Astrocyte (in vitro differentiated cells and primary cell): ENCODE results near the gene ARR3. TPM values are rescaled to one million over a fixed set of nuclear protein-coding genes. Genes with fewer than 3 reads are reported as not detected.

Source experiments
- DNase-seq: peaks from one replicate; pipeline ENCODE4 v3.0.0-alpha.2; 2010; ENCODE audit warnings: low read depth
- FAIRE-seq: peaks from 2 replicates; lab custom pipeline; 2011; peaks lifted over from hg19 to GRCh38; lab: Jason Lieb, UNC
- H2AFZ ChIP-seq: 2 replicates; pipeline ENCODE4 v1.6.0; 2012; ENCODE audit warnings: low read depth, low read length, inconsistent platforms
- H3K27ac ChIP-seq: 2 replicates; pipeline ENCODE4 v1.5.1; 2011; ENCODE audit warnings: low read depth, low read length, inconsistent platforms
- H3K27me3 ChIP-seq: 2 replicates; pipeline ENCODE4 v1.6.0; 2011; ENCODE audit warnings: low read length, inconsistent platforms; ENCODE audit not compliant: insufficient read depth
- H3K36me3 ChIP-seq: 2 replicates; pipeline ENCODE4 v1.5.1; 2011; ENCODE audit warnings: low read length, inconsistent platforms; ENCODE audit not compliant: insufficient read depth
- H3K4me1 ChIP-seq: 2 replicates; pipeline ENCODE4 v1.5.1; 2011; ENCODE audit warnings: low read length, inconsistent platforms; ENCODE audit not compliant: insufficient read depth
- H3K4me2 ChIP-seq: 2 replicates; pipeline ENCODE4 v1.6.0; 2012; ENCODE audit warnings: low read length, inconsistent platforms
- H3K4me3 ChIP-seq: 2 replicates; pipeline ENCODE4 v1.5.1; 2011; ENCODE audit warnings: low read depth, mild to moderate bottlenecking, low read length, inconsistent platforms; ENCODE audit not compliant: insufficient read depth
- H3K79me2 ChIP-seq: 2 replicates; pipeline ENCODE4 v1.6.0; 2012; ENCODE audit warnings: mild to moderate bottlenecking, low read length, inconsistent platforms; ENCODE audit not compliant: insufficient read depth
- H3K9ac ChIP-seq: 2 replicates; pipeline ENCODE4 v1.6.0; 2012; ENCODE audit warnings: mild to moderate bottlenecking, low read length, inconsistent platforms
- H3K9me3 ChIP-seq: 2 replicates; pipeline ENCODE4 v1.5.1; 2012; ENCODE audit warnings: low read depth, mild to moderate bottlenecking, low read length, inconsistent platforms; ENCODE audit not compliant: insufficient read depth
- H4K20me1 ChIP-seq: 2 replicates; pipeline ENCODE4 v1.6.0; 2012; ENCODE audit warnings: low read length, inconsistent platforms; ENCODE audit not compliant: insufficient read depth
- H3K27ac Mint-ChIP-seq: one replicate; pipeline ENCODE4 v1.8.0; 2021; ENCODE audit warnings: mild to moderate bottlenecking, mixed read lengths; ENCODE audit not compliant: unreplicated experiment
- H3K27me3 Mint-ChIP-seq: one replicate; pipeline ENCODE4 v1.8.0; 2021; ENCODE audit warnings: low read depth, mixed read lengths; ENCODE audit not compliant: unreplicated experiment
- H3K36me3 Mint-ChIP-seq: one replicate; pipeline ENCODE4 v1.8.0; 2021; ENCODE audit warnings: low read depth, mixed read lengths; ENCODE audit not compliant: unreplicated experiment
- H3K4me1 Mint-ChIP-seq: one replicate; pipeline ENCODE4 v1.8.0; 2021; ENCODE audit warnings: low read depth, mixed read lengths; ENCODE audit not compliant: unreplicated experiment
- H3K4me3 Mint-ChIP-seq: one replicate; pipeline ENCODE4 v1.8.0; 2021; ENCODE audit warnings: mild to moderate bottlenecking, moderate library complexity, mixed read lengths; ENCODE audit not compliant: unreplicated experiment
- H3K9me3 Mint-ChIP-seq: one replicate; pipeline ENCODE4 v1.8.0; 2021; ENCODE audit warnings: mild to moderate bottlenecking, mixed read lengths; ENCODE audit not compliant: unreplicated experiment
- CTCF ChIP-seq: IDR thresholded peaks from 2 replicates; pipeline ENCODE4 v1.5.1; 2011; ENCODE audit warnings: low read depth, mild to moderate bottlenecking, inconsistent platforms, low read length, moderate library complexity; ENCODE audit not compliant: insufficient read depth
- EZH2 ChIP-seq: IDR thresholded peaks from 2 replicates; pipeline ENCODE4 v1.6.1; 2012; ENCODE audit warnings: mild to moderate bottlenecking, low read length, inconsistent platforms; ENCODE audit not compliant: insufficient read depth
- total RNA-seq: library from RNA; stranded (reverse); gene quantifications from 2 replicates; pipeline ENCODE4 v1.2.1, GENCODE V29; 2021

The ARR3 gene
- total RNA-seq, 1 donor from 2014 or later, result not detected

GRCh38 chrX:70279081-70279480 is 10.9 kb downstream of the ARR3 start:
- no peak overlapping the region for H2AFZ ChIP-seq
- Mint-ChIP-seq H3K27ac (no peak overlapping the region), H3K9me3 (no peaks in the 10 kb centered on the region), H3K4me3 (no peak overlapping the region), H3K27me3 (no peaks in the 10 kb centered on the region), H3K36me3 (peaks cover 3% of the 10 kb centered on the region), H3K4me1 (no peaks in the 10 kb centered on the region)
- DNase-seq (no peak), FAIRE-seq (no peak)
- H3K27ac ChIP-seq, result no peak overlapping the region
- H3K9ac ChIP-seq, result no peak overlapping the region
- H4K20me1 ChIP-seq, result no peaks in the 10 kb centered on the region
- TF ChIP-seq CTCF (no peak), EZH2 (no peak)
- H3K4me1 ChIP-seq, result no peaks in the 10 kb centered on the region
- no peaks in the 10 kb centered on the region for H3K9me3 ChIP-seq
- H3K4me3 ChIP-seq, result no peak overlapping the region
- no peaks in the 10 kb centered on the region for H3K27me3 ChIP-seq
- no peaks in the 10 kb centered on the region for H3K36me3 ChIP-seq
- H3K4me2 ChIP-seq, result no peak overlapping the region
- no peaks in the 10 kb centered on the region for H3K79me2 ChIP-seq

- H3K9ac ChIP-seq, result no peak overlapping the region
- no peaks in the 10 kb centered on the region for H4K20me1 ChIP-seq
- TF ChIP-seq CTCF, result no peak
- TF ChIP-seq EZH2, result no peak
- H3K27ac ChIP-seq, result no peak overlapping the region
- Mint-ChIP-seq H3K36me3 (peaks cover 3% of the 10 kb centered on the region), H3K9me3 (no peaks in the 10 kb centered on the region), H3K27me3 (no peaks in the 10 kb centered on the region), H3K4me3 (no peak overlapping the region), H3K4me1 (no peaks in the 10 kb centered on the region), H3K27ac (no peak overlapping the region)
- H3K36me3 ChIP-seq, result no peaks in the 10 kb centered on the region
- DNase-seq (no peak), FAIRE-seq (no peak)
- H3K4me2 ChIP-seq, result no peak overlapping the region
- no peak overlapping the region for H3K4me3 ChIP-seq
- H2AFZ ChIP-seq, result no peak overlapping the region
- no peaks in the 10 kb centered on the region for H3K9me3 ChIP-seq
- no peaks in the 10 kb centered on the region for H3K79me2 ChIP-seq
- no peaks in the 10 kb centered on the region for H3K27me3 ChIP-seq
- no peaks in the 10 kb centered on the region for H3K4me1 ChIP-seq
Observed at GRCh38 chrX:70280573-70280972, 12.4 kb downstream of the ARR3 start.

- H3K4me1 Mint-ChIP-seq, result no peaks in the 10 kb centered on the region
- Histone ChIP-seq H3K27me3 (no peaks in the 10 kb centered on the region), H2AFZ (no peak within 1 kb of the TSS), H3K36me3 (no peaks in the 10 kb centered on the region), H3K9me3 (no peaks in the 10 kb centered on the region), H4K20me1 (no peaks in the 10 kb centered on the region), H3K9ac (no peak within 1 kb of the TSS), H3K79me2 (no peaks in the 10 kb centered on the region), H3K4me2 (no peak within 1 kb of the TSS), H3K27ac (no peak within 1 kb of the TSS), H3K4me1 (no peaks in the 10 kb centered on the region), H3K4me3 (no peak within 1 kb of the TSS)
- H3K27me3 Mint-ChIP-seq, result no peaks in the 10 kb centered on the region
- FAIRE-seq, result no peak
- no peak for DNase-seq
- TF ChIP-seq EZH2 (no peak), CTCF (no peak)
- no peaks in the 10 kb centered on the region for H3K9me3 Mint-ChIP-seq
- no peak within 1 kb of the TSS for H3K27ac Mint-ChIP-seq
- no peak within 1 kb of the TSS for H3K4me3 Mint-ChIP-seq
- H3K36me3 Mint-ChIP-seq, result peaks cover 3% of the 10 kb centered on the region
Observed at GRCh38 chrX:70281951-70282350, 13.8 kb downstream of the ARR3 start, which contains the start of gene RAB41. TSS of gene RAB41 (plus strand) at chrX:70282172. CDS start at chrX:70282218, 46 bp downstream.
